KMS-11 (cell line): Measurements from ENCODE around the gene AOPEP.

Experiments used
- H2AFZ ChIP-seq: fragments of 200-600 bp; sonication (generic); 2 replicates; pipeline ENCODE4 v1.6.1; 2016; ENCODE audit warnings: antibody characterized with exemption, mixed run types, low read depth
- H3K27ac ChIP-seq: fragments of 200-600 bp; sonication (generic); 2 replicates; pipeline ENCODE4 v1.6.1; 2016; ENCODE audit warnings: mild to moderate bottlenecking, mixed run types
- H3K27me3 ChIP-seq: fragments of 200-600 bp; sonication (generic); 2 replicates; pipeline ENCODE4 v1.6.1; 2017; ENCODE audit warnings: mild to moderate bottlenecking, low read depth, mixed run types, moderate library complexity; ENCODE audit not compliant: insufficient read depth
- H3K36me3 ChIP-seq: fragments of 200-600 bp; sonication (generic); 2 replicates; pipeline ENCODE4 v1.6.1; 2017; ENCODE audit warnings: mild to moderate bottlenecking, mixed run types; ENCODE audit not compliant: insufficient read depth
- H3K4me1 ChIP-seq: fragments of 200-600 bp; sonication (generic); 2 replicates; pipeline ENCODE4 v1.6.1; 2016; ENCODE audit warnings: mild to moderate bottlenecking, low read depth, mixed run types; ENCODE audit not compliant: poor library complexity, severe bottlenecking
- H3K4me2 ChIP-seq: fragments of 200-600 bp; sonication (generic); 2 replicates; pipeline ENCODE4 v1.7.0; 2016; ENCODE audit warnings: mild to moderate bottlenecking, mixed run types
- H3K4me3 ChIP-seq: fragments of 200-600 bp; sonication (generic); IDR thresholded peaks from 2 replicates; pipeline ENCODE4 v1.6.1; 2017; ENCODE audit warnings: low read depth, low read length, mixed read lengths; ENCODE audit not compliant: insufficient read depth
- H3K79me2 ChIP-seq: fragments of 200-600 bp; sonication (generic); 2 replicates; pipeline ENCODE4 v1.6.1; 2016; ENCODE audit warnings: low read depth, mixed run types; ENCODE audit not compliant: insufficient read depth
- H3K9ac ChIP-seq: fragments of 200-600 bp; sonication (generic); 2 replicates; pipeline ENCODE4 v1.6.1; 2016; ENCODE audit warnings: mild to moderate bottlenecking, mixed run types
- H4K20me1 ChIP-seq: fragments of 200-600 bp; sonication (generic); 2 replicates; pipeline ENCODE4 v1.6.1; 2016; ENCODE audit warnings: mild to moderate bottlenecking, mixed run types; ENCODE audit not compliant: insufficient read depth
- TF ChIP-seq, protein P1 (sequence below): fragments of 200-600 bp; sonication (generic); conservative IDR thresholded peaks from 2 replicates; pipeline ENCODE4 v1.6.1; 2017; ENCODE audit warnings: low read depth, mild to moderate bottlenecking, antibody characterized with exemption, low read length, moderate library complexity, mixed read lengths

Gene AOPEP

DNA sequence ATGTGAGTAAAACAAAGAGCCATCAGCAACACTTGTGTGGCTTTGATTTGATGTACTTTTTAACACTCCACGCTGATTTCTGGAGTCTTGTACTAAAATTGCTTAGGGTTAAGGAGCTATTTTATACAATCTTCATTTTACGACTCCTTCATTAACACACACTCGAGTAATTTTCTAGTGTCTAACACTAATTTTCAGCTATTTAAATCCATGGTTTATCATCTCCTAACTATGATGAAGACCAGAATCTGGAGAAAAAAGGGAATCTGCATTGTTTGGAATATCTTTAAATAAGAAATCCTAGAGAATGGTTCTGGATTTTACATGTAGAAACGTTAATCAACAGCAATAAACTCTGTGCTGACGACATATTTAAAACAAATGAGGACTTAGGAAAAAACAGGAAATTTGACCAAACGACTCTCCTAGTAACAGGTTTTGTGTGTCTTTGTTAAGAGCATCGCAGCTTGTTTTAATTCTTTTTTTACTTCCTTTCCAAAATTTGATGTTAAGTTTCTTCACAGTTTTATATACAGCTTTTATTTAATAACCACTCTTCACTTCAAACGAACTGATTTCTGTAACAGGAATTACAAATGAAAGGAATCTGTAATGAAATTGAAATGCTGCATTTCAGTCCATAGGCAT is 138.5 kb downstream of the AOPEP start:
- no peak overlapping the region for H3K9ac ChIP-seq
- H2AFZ ChIP-seq, result no peak overlapping the region

DNA sequence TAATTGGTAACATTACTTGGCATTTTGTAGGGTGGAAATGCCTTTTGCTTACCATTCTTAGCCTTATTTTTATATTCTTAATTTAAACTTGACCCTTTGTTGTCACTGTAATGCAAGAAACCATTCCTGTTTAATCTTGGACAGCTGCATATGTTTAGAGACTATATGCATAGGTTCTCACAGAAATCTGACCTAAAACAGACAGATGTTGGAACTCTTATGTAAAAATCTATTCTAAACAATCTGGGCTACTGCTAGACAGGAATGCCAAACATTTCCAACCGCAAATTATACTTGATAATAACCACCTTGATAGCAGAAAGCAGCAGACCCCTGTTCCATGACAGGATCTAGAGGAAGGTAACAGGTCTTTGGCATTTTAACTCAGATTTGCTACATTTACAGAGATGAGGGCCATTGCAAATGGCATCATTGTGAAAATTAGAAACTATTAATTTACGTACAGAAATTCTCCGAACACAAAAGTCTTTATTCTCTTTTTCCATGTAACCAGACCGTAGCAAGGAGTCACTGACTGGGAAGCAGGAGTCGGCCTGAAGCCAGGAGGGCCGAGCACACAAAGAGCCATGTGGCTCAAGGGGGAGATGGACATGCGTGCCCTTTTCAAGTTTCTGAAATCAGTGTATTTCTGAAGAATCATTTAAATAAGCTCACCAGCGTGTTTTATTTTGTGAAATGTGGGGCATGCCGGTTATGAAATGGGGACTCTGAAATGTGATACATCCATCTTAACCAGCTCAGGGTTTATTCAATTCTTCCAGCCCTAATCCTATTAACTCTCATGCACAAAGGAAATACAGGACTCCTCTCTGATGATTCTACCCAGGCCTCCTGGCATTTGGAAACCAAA is 139.3 kb downstream of the AOPEP start:
- H3K9ac ChIP-seq, result no peak overlapping the region
- H3K4me1 ChIP-seq, result peaks cover 28% of the 10 kb centered on the region
- H3K27ac ChIP-seq, result no peak overlapping the region

More for the DNA sequence above, 138.5 kb downstream of the AOPEP start:
- Histone ChIP-seq H3K79me2 (no peaks in the 10 kb centered on the region), H3K4me2 (no peak overlapping the region), H3K27me3 (no peaks in the 10 kb centered on the region), H3K27ac (no peak overlapping the region), H4K20me1 (no peaks in the 10 kb centered on the region), H3K4me3 (no peak overlapping the region), H3K36me3 (no peaks in the 10 kb centered on the region), H3K4me1 (peaks cover 28% of the 10 kb centered on the region)
- TF ChIP-seq, protein P1, sequence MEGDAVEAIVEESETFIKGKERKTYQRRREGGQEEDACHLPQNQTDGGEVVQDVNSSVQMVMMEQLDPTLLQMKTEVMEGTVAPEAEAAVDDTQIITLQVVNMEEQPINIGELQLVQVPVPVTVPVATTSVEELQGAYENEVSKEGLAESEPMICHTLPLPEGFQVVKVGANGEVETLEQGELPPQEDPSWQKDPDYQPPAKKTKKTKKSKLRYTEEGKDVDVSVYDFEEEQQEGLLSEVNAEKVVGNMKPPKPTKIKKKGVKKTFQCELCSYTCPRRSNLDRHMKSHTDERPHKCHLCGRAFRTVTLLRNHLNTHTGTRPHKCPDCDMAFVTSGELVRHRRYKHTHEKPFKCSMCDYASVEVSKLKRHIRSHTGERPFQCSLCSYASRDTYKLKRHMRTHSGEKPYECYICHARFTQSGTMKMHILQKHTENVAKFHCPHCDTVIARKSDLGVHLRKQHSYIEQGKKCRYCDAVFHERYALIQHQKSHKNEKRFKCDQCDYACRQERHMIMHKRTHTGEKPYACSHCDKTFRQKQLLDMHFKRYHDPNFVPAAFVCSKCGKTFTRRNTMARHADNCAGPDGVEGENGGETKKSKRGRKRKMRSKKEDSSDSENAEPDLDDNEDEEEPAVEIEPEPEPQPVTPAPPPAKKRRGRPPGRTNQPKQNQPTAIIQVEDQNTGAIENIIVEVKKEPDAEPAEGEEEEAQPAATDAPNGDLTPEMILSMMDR, result no peak

DNA sequence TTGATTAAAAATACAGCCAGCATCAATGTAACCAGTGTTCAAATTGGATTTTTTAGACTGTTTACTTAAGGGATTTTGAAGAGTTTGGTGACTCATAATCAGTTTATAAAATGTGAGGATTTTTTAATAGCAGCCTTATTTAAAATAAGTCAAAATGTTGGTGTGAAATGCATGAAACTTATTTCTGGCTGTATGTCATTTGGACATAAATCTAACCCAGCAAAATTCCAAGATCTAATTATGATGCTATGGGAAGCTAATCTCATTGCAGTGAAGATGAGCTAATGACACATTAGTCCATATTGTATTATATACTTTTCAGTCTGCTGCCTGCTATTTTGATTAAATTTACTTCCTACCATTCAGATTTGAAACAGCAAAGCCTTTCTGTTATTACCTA is 140.3 kb downstream of the AOPEP start:
- H3K36me3 ChIP-seq, result no peaks in the 10 kb centered on the region
- H3K79me2 ChIP-seq, result no peaks in the 10 kb centered on the region
- no peak overlapping the region for H3K27ac ChIP-seq
- H4K20me1 ChIP-seq, result no peaks in the 10 kb centered on the region
- H3K9ac ChIP-seq, result no peak overlapping the region
- H3K27me3 ChIP-seq, result no peaks in the 10 kb centered on the region
- H3K4me1 ChIP-seq, result peaks cover 28% of the 10 kb centered on the region
- TF ChIP-seq, protein P1, result no peak
- no peak overlapping the region for H3K4me2 ChIP-seq
- no peak overlapping the region for H3K4me3 ChIP-seq
- H2AFZ ChIP-seq, result no peak overlapping the region

More for the DNA sequence above, 139.3 kb downstream of the AOPEP start:
- no peak overlapping the region for H2AFZ ChIP-seq
- no peak overlapping the region for H3K4me3 ChIP-seq
- TF ChIP-seq, protein P1, result no peak
- no peaks in the 10 kb centered on the region for H3K79me2 ChIP-seq
- H3K4me2 ChIP-seq, result no peak overlapping the region
- H4K20me1 ChIP-seq, result no peaks in the 10 kb centered on the region
- H3K27me3 ChIP-seq, result no peaks in the 10 kb centered on the region
- H3K36me3 ChIP-seq, result no peaks in the 10 kb centered on the region

DNA sequence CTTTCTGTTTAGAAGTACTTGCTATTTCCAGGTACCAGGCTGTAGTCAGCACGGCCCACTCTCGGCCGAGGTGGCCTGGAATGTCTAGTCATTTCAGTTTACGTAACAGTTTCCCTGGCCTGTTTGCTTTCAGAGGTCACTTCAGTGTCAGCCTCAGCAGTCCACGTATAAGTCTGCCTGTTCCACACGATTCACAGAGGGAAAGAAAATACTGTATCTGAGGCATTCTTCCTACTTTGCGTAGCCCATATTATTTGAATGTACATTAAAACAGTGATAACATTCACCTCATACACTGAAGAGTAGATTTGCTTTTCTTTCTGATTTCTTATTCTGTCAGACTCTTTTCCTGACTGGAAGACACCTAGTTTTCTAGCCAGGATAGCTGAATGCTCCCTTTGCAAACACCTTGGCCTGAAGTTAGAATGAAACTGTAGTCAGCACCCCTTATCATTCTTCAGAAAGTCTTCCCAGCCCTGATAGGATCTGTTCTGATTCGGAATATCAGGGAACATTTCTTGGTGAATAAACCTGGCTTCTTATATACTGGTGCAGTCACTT is 140.9 kb downstream of the AOPEP start:
- TF ChIP-seq, protein P1, result no peak
- no peak overlapping the region for H3K27ac ChIP-seq
- H3K79me2 ChIP-seq, result no peaks in the 10 kb centered on the region
- H3K27me3 ChIP-seq, result no peaks in the 10 kb centered on the region
- H4K20me1 ChIP-seq, result no peaks in the 10 kb centered on the region
- H2AFZ ChIP-seq, result no peak overlapping the region
- H3K4me2 ChIP-seq, result no peak overlapping the region
- no peak overlapping the region for H3K4me3 ChIP-seq
- no peak overlapping the region for H3K9ac ChIP-seq
- no peaks in the 10 kb centered on the region for H3K36me3 ChIP-seq
- H3K4me1 ChIP-seq, result peaks cover 22% of the 10 kb centered on the region
